Stimulated activated CD8-positive, alpha-beta memory T cell treated with anti-CD3 and anti-CD28 coated beads, Interleukin-15, amount 100 ng/mL, for 4 hours (primary cell): ENCODE data around the gene SORCS2.

Source experiments
- DNase-seq, 2 donors: peaks; one replicate each; pipeline ENCODE4 v3.0.0-alpha.2; 2020; ENCODE audit warnings: low read depth in 2 of 2

Gene SORCS2

DNA sequence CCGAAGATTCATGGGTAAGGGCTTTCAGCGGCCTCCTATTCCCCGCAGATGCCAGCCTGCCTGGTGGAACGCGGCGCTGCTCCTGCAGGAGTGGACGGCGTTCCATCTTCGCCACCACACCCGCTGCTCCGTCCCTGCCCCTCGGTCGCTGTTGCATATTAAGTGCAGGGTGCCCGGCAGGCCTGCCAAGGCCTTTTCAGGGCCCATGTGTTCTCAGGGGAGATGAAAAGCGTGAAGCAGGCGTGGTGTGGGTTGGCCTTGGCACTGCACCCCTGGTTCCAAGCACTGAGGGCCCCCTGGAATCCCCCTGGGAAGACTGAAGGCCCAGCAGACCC, 52.0 kb downstream of the SORCS2 start:
- no peak for DNase-seq

DNA sequence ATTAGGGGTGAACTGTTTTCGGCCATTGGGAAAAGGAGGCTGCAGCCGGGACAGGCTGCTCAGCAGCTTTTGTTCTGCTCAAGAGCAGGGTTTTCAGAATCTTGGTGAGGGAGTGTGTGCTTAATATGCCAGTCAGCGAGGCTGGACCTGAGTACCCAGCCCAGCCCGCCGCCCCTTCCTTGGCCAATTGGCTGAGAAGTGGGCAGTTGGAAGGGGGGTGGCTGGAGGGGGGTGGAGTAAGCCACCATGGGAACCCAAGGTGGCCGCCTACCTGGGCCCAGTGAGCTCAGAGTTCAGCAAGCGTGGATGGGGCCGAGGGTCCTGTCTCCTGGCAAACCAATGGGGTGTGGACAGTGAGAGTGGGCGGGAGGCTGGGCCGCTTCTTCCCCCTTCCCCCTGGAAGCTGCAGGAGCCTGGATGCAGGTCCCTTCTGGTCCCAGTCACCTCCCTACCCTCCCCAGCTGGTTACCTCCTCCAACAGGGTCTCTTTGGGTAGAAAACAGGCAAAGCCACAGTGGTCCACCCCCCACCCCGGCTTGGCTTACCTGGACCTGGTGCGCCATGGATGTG, 52.5 kb downstream of the SORCS2 start:
- no peak for DNase-seq

DNA sequence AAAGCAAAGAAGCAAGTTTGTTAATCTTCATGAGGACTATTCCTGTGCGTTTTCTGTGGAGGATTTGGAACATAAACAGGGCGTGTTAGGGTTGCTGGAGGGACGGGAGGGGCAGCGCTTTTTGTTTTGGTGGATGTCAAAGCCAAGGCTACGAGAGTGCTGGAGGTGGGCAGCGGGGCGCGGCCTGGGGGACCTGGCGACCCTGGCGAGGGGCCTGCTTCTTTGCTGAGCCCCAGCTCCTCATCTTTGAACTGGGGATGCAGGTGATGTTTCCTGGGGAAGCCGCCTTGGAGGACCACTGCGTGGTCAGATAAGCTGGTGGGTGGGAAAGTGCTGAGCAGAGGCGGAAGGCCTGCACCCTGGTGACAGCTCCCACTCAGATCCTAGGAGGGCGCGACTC, 55.2 kb downstream of the SORCS2 start:
- DNase-seq, result no peak

DNA sequence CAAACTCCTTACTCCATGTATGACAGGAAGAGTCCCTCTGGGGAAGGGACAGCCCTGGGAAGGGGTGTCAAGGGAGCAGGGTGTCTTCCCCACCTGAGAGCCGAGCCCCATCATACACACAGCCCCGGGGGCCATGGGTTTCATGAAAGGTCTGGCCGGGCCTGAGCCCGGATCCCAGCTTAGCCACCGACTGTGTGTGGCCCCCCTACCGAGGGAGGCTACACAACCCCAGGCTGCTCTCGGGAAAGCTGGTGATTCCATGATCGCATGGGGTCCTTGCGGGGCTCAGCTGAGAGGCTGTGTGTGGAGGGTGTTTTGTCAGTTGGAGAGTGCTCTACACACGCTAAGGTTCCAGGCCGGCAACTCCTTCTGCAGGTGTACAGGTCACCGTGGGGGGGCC, 55.6 kb downstream of the SORCS2 start:
- no peak for DNase-seq

DNA sequence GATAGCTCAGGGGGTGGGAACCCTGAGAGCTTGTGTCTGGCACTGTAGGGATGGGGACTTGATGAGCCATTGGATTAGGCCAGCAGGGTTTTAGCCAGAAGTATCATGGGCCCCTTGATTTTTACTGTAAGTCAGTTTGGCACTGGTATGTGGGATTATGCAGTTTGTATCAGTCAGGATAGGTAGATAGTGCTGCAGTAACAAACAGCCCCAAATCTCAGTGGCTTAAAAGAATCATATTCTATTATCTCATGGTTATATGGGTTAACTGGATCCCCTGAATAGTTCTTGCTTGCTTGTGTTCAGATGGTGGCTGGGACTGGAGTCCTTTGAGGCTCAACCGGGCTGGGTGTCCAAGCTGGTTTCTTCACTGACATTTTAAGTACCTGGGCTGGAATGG, 56.5 kb downstream of the SORCS2 start:
- no peak for DNase-seq

DNA sequence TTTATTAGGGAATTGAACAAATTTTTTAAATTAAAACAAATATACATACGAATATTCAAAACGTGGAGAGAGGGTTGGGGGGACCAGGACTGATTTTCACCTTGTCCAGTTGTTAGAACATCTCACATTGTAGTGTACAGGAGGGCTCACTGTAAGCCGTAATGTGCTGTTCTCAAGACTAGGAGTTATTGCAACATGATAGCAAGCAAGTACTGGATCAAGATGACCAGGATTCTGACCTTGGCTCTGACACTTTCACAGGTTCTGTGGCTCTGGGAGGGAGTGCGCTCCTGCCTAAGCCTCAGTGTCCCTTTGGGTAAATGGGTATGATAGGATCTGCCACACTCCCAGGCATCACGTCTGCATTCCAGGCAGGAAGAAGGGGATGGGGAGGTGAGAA, 59.0 kb downstream of the SORCS2 start:
- no peak for DNase-seq

DNA sequence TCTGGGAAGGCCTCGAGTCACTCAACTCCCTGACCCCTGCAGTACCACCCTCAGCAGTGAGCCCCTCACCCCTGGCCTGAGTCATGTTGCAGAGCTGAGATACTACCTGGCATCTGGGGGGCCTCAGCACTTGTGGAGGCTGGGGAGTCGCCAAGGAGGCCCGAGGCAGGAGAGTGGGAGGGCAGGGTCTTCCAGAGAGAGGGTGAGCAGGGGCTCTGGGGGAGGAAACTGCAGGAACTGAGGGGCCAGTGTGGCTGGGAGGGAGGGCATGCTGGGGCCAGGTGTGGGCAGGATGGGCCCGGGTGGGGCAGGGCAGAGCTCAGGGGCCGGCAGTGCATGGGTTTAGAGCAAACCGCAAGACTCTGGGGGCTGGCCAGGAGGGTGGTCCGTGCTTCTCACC, 59.7 kb downstream of the SORCS2 start:
- DNase-seq, result no peak

DNA sequence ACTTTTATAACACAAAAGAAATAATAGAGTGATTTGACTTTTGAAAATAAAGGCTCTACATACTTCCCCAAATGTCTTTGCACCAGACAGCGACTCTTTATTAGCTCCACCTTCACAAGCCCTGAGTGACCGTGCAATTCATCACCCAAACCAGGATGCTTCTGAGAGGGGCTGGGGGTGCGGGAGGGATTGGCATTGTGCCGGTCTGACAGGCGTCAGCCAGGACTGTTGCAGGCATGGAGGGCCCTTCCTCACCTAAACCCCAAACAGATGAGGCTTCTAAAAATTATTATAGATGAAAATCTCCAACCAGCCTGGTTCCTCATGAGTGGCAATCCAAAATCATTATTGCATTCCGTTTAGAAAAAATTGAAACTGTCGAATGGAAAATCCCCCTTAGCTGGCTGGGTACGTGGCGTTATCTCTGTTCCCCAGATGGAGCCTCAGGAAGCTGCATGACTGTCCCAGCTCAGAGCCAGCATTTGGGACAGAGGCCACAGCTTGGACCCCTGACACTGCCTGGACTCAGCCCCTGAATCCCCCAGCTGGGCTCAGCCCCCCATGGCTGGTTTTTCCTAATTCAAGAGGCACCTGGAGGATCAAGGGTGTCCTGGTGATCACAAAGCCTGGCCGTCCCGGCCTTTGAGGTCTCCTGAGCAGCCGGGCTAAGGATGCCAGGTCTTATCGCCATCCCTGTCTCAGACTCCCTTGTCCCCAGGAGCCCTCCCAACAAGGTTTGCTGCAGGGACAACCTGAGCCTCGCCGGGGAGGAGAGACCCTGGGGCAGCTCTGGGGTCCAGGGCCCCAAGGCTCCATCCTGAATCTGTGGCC, 60.4 kb downstream of the SORCS2 start:
- no peak for DNase-seq

DNA sequence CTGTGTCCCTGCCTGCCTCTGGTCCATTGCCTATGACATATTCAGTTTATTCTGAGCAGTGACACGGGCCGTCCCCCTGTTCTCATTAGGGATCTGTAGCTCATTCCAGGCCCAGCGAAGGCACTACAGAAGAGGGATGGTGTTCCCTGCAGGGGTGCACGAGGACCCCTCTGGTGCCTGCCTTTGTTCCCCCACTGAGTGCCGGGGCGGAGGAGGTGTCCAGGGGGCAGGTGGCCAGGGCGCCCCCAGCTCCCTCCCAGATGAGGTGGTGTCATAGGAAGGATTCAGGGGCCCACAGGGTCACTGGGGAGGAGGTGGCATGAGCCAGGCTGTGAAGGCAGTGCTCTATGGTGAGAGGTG, 61.0 kb downstream of the SORCS2 start:
- DNase-seq, result no peak

DNA sequence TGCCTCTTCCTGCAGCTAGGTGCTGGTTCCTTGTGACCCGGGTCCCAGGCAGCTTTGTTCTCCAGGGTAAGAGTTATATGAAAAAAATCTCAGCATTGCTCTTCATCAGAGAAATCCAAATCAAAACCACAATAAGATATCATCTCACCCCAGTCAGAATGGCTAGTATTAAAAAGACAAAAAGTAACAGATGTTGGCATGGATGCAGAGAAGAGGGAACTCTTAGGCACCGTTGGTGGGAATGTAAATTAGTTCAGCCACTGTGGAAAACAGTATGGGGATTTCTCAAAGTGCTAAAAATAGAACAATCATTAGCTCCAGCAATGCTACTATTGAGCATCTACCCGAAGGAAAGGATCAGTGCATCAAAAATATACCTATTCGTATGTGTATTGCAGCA, 61.5 kb downstream of the SORCS2 start:
- no peak for DNase-seq

DNA sequence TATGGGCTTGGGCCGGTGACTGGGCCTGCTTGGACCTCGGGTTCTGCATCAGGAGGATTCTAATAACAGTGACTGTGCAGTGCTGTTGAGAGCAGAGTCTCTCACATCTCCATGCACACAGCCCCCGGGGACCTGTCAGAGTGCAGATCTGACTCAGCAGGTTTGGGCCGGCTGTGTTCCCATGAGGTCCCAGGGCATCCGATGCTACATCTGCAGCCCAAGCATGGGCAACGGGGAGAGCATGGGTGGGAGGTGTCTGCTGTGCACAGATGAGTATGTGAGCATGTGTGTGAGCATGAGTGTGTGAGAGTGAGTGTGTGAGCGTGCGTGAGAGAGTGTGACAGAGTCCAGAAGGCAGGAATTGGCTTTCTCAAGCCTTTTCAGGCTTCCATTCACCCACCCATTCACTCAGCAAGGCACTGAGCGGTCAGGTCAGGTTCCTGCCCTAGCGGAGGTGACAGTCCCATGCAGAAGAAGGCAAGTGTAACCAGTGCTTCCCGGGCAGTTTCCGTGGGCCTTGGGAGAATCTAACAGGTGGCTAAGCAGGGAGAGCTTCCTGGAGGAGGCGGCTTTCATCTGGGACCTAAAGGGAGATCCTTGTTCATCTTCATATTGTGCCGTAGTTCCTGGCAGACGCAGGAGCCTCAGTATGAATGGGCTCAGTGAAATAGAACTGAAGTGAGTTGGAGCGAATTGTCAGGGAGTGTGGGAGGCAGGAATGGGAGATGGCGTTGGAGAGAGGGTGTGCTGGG, 62.6 kb downstream of the SORCS2 start:
- DNase-seq, result no peak

DNA sequence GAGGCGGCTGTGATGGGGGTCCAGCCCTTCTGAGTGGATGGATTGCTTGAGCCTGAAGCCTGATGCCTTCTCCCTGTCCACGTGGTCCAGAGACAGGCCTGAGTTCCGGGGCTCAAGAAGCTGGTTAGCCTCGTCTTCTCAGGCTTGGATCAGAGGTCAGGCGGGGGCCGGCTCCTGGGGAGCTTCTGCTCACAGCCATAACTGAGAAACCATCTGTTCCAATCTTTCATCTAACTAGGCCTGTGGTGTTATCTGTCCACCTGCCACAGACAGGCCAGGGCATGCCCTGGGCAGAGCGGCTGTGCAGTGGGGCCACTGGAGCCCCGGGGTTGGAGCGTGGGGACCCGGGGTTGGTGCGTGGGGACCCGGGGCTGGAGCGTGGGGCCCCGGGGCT, 63.1 kb downstream of the SORCS2 start:
- no peak for DNase-seq

DNA sequence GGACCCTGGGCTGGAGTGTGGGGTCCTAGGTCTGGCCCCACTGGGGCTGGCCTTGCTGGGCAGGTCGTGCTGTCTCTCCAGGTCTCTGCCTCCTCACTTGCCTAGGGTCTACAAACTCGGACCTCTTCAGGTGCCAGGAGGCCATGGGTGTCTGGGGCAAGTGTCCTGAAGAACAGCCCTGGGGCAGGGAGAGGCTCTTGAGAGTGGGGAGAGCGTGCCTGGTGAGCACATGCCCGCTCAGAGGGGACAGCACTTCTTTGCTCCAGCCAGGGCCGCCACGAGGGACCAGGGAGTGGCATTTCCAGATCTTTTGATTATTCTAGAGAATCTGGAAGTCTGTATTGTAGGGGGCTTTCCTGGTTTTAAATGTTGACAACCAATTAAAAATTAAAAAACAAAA, 63.7 kb downstream of the SORCS2 start:
- DNase-seq, result no peak

DNA sequence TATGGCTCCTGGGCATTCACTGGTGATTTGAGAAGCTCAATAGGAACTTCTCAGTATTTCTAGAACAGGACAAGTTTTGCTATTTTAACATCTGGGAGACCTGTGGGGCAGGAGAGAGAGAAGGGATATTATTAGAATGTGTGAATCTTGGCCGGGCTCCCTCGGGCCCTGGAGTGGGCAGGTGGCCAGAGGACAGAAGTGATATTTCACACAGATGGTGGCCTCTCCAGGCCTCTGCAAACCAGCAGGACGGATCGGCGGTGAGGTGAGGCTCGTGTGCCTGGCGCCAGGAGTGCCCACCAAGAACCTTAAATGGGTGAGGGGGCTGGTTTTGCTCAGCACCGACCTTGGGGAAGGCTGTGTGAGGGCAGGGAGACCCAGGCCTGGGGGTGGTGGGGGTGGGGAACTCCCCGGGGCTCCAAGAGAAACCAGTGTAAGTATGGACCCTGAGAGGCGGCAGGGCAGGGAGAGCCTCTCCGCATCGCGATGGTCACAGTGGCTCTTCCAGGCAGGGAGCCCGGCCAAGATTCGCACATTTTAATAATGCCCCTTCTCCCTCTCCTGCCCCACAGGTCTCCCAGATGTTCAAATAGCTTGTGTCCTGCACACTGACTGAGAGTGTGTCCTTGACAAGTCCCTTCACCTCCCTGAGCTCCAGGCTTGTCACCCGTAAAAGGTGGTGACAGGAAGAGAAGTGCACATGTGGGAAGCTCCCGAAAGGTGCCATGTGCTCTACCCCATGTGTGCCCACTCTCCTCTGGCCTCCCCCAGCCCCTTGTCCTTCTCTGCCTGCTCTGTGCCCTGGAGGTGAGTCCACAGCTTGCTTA, 64.9 kb downstream of the SORCS2 start:
- DNase-seq, result no peak

DNA sequence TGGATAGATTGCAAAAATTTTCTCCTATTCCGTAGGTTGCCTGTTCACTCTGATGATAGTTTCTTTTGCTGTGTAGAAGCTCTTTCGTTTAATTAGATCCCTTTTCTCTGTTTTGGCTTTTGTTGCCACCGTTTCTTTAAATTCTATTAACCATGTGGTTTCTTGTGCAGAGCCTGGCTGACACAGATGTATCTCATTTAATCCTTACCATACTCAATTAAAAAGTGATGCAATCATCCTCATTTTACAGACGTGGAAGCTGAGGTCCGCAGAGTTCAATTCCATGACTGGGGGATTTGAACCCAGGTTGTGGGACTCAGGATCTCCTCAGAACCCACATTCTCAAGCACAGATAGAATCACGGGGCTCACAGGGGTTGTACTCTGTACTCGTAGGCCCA, 66.7 kb downstream of the SORCS2 start:
- no peak for DNase-seq

DNA sequence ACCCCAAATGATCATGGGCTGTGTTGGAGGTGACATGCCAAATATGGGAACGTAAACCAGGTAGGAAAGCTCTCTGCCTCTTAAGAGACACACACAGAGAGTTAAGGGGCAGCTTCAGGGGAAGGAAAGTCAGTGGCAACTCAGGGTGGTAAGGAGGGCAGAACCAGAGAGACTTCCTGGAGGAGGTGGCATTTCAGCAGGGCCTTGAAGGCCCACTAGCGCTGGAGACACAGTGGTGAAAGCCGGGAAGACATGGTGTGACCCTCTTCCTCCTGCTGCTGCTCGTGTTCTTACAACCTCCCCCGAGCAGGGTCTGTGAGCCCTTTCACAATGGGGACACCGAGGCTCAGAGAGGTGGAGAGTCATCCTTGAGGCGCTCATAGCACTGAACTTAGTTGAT, 68.2 kb downstream of the SORCS2 start:
- no peak for DNase-seq

DNA sequence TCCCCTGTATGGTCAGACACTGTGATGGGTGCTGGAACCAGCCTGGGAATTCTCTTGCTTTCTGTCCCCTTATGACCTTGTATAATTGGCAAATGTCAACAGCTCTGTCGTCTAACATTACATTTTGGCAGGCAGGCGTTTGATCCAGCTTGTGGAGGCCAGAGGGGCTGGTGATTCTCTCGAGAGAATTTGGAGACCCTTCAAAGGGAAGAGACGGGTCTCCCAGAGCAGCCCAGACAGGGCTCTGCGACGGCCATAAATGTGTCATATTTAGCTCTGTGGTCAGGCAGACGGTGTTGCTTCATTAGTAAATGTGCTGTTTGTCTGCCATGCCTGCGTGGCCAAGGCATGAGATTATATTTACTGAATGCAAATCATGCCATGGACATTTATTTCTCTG, 68.7 kb downstream of the SORCS2 start:
- no peak for DNase-seq

DNA sequence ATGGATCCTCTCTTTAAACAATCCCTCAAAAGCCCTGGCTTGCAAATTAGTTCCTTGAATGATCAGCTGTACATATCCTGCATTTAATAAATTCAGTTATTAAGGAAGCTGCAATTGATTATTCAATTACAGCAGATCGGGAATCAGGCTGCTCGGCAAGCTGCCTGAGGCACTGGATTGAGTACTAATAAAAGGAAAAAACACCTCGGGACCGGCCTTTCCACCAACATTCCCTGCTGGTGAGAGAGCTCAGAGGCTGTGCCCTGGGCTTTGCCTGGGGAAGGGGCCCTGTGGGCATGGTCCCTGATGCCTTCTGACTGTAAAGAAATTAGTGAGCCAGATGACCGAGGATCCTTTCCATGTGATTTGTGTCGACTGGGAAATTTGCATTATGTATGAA, 69.2 kb downstream of the SORCS2 start:
- no peak for DNase-seq

DNA sequence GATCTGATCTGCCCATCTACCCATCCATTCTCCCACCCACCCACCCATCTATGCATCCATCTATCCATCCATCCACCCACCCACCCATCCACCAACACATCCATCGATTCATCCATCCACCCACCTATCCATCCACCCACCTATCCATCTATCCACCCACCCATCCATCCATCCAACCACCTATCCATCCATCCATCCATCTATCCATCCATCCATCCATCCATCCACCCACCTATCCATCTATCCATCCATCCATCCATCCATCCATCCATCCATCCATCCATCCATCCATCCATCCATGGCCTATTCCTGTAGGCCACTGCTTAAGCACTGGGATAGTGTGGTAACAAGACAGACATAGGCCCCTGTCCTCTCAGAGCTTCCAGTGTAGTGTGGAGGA, 69.8 kb downstream of the SORCS2 start:
- no peak for DNase-seq

DNA sequence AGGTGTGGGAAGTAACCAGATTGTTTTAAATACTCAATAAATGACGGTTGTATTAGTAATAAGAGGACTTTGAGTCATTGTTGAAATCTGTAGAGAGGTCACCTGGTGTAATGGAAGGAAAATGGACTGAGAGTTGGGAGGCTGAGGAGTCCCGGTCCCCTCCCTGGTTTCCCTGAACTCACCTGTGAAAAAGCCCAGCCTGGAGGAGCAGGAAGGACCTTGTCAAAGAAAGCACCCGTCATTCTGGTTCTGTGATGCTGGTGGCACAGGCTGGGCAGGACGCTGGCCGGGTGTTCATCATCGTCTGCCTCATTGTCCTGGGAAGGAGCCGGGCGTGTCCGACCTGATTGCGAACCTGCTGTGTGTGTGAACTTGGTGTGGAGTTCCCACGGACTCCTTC, 70.8 kb downstream of the SORCS2 start:
- no peak for DNase-seq

DNA sequence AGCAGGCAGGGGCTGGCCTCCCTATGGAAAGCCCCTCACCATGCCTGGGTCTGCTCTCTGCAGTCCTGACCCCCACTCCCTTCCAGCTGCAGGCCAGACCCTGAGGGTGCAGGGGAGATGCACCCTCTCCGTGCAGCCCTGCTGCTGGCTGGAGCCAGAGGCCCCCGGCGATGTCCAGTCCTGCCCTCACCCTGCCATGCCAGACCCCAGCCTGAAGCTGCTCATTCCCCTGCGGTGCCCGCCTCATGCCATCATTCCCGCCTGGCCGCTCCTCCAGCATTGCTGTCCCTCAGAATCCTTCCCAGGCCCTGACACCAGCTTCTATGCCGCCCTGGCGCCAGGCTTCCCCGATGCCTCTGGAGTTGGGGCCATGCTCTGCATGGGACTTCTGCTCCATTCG, 72.4 kb downstream of the SORCS2 start:
- no peak for DNase-seq

DNA sequence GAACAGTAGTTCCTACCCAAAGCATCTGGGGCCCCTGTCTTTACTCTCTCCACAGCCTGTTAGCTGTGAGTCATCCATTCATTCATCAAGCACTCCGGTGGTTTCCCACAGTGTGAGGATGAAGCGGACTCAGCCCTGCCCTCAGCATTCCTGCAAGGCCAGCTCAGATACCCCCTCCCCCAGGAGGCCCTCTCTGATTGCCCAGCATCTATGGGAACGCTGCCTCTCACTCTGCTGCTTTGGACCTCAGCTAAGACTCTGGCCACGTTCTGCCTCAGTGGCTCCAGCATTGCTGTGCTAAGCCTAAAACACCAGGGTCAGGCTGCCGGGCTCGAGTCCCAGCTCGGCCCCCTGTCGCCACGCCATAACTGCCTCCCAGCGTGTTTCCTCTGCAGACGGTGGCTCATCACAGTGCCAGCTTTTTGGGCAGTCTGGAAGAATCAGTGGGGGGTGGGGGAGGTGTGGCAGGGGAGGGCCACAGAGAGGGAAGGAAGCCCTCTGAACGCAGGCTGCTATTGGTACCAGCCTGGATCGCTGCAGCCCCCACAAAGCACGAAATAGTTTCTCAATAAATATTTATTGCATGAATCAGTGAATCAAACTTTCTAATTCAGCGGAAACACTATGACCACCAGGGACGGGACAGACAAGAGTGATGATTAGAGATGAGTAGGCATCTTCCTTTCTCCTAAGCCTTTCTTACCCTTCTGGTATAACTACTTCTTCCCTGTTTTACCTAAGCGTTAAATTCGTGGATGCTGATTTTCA, 74.4 kb downstream of the SORCS2 start:
- DNase-seq, result no peak
